Measurements from ENCODE around the gene MST1R.
A peak's percentile ranks its signal among the peaks of the same experiment; 100 is the strongest.
"Not testable (repeated sequence)": the region's sequence is repeated elsewhere in the genome, so short reads cannot be mapped to it uniquely, and the experiment has no call there.

MST1R gene

DNA sequence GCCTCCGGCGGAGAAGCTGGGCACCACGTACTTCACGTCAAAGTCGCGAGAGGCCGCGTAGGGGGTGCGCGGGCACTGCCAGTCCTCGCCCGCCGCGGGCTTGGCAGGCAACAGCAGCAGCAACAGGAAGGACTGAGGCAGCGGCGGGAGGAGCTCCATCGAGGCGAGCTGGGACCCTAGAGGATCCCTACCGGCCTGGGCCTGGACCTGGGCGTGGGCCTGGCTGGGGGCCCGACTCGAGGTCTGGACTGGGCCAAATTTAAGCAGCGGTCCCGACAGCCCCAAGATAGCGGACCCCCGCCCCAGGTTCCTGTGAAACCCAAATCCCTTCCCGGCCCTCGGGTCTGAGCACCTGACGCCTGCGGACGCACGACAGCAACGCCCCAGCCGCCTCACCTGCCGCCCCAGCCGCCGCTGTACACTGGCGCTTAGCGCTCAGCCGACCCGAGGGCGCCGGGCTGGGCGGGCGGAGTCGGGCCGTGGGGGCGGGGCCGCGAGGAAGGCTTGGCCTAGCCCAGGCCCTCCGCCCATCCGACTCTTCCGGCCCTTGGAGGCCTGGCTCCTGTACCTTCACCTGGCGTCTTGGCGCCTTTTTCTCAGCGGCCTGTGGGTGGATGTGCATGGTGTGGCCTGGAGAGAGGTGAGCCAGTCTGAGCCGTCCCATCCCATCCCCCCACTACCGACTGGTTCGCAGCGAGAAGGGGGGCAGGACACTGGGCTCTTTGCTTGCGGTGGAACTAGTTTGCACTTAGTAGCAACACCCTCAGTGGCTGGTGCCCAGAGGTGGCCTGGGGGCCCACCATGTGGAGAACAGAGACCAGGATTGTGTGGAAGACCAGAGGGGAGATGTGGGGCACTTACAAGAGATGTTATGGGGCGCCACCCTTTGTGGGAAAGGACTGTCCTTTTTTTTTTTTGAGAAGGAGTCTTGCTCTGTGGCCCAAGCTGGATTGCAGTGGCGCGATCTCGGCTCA is at the start of gene MST1R:
MST1R (minus strand) TSS at position 423 of the 974 bp plus-strand sequence; CDS start at position 159, 264 bp downstream.
- DNase-seq: peak; percentile 59

GRCh38 chr3:49952924-49953323 is 49.3 kb upstream of the MST1R start:
- no peak for DNase-seq

- peak; percentile 11 for DNase-seq
These were observed 39.0 kb upstream of the MST1R start for GRCh38 chr3:49942651-49943050.

DNA sequence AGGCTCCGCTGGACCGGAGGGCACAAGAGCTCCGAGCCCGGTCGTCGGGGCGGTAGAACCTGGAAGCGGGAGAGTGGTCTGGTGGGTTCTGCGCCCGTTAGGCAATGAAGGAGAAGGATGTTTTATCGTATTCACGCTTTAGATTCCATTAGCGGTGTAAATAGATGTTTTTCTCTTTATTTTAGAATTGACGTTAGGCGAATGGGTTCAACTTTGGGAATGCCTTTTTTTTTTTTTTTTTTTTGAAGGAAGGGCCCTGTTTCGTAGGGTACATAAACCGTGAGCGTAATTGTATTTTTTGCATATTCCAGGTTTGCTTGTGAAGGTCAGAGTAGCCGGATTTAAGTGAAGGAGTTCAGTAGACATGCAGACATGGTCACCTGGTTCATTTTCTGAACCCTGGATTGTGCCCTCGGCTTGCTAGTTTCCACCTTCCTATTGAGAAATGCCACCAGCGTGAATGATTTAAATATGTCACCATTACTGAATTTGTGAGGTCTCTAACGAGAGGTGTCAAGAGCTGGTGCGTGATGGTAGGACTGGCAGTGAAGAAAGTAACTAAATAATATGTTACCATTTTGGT is 37.1 kb upstream of the MST1R start:
- no peak for DNase-seq

DNA sequence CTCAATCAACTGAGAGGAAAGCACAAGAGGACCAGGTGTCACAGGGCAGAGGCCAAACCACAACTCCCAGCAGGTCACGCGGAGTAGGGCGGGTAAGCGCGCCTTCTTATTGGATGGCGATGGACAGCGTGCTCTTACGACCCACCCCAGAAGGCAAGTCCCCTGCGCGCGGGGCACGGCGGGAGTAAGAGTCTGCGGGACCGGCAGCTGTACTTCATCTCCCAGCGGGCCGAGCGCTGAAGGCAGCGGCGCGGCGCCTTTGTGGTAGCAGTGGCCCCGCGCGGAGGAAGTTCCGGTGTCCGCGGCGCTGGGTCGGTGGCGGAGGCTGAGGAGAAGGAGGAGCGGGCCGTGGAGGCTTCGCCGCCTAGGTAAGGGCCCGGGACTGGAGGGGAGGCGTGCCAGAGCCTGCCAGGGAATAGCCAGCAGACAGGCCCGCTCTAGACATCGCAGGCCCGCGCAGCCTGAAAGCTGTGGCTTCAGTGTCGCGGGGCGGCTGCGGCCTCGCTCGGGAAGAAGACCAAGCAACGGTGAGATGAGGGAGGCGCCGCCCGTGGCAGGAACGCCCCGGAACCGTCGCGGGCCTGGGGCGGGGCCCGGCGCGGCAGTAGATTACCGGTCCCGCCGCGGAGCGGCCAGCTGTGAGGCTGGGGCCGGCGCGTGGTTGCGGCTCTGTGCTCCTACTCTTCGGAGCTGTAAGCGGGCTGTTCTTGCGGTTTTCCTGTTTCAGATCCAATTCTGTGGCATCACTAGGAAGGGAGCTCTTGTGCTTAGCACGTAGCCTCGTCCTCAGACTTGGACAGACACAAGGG is 36.4 kb upstream of the MST1R start, which contains the start of gene RBM6:
RBM6 (plus strand) TSS at position 293 of the 809 bp plus-strand sequence. CDS start 22,492 bp downstream, outside the sequence.
- peak; percentile 97 for DNase-seq

DNA sequence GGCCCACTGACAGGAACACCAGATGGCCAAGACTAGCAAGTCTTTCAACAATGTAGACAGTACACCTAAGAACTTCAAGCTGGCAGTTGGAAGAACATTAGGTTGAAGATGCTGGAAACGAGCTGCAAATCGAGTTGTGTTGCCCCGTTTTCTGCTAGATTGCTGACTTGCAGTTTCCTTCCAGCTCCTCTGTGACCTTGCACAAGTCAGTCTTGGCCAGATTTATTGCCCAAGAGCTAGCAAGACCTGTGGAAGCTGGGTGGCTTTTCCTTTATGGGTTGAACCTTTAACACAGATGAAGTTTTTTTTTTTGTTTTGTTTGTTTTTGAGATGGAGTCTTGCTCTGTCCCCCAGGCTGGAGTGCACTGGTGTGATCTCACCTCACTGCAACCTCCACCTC is 33.4 kb upstream of the MST1R start:
- DNase-seq: peak; percentile 41

GRCh38 chr3:49932281-49932680 is 28.6 kb upstream of the MST1R start:
- DNase-seq: not testable (repeated sequence)

DNA sequence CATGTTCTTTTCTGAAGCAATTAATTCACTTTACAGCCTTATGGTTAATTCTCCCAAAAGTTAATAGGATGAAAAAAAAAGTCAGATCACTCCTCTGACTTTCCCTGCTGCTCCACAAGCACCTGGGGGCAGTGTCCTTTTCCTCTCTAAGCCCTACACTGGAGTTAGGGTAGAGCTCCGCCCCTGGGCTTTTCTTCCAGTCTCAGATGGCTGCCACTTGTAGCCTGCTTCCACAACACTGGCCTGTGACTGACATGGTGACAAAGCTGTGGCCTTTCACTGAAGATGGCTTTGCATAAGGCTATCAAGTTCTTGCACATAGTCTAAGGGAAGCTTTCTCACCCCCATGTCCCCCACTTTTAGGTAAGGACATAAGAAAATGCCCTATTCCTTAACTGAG is 27.2 kb upstream of the MST1R start:
- no peak for DNase-seq

GRCh38 chr3:49930168-49930690 is 26.6 kb upstream of the MST1R start:
- DNase-seq: no peak

DNA sequence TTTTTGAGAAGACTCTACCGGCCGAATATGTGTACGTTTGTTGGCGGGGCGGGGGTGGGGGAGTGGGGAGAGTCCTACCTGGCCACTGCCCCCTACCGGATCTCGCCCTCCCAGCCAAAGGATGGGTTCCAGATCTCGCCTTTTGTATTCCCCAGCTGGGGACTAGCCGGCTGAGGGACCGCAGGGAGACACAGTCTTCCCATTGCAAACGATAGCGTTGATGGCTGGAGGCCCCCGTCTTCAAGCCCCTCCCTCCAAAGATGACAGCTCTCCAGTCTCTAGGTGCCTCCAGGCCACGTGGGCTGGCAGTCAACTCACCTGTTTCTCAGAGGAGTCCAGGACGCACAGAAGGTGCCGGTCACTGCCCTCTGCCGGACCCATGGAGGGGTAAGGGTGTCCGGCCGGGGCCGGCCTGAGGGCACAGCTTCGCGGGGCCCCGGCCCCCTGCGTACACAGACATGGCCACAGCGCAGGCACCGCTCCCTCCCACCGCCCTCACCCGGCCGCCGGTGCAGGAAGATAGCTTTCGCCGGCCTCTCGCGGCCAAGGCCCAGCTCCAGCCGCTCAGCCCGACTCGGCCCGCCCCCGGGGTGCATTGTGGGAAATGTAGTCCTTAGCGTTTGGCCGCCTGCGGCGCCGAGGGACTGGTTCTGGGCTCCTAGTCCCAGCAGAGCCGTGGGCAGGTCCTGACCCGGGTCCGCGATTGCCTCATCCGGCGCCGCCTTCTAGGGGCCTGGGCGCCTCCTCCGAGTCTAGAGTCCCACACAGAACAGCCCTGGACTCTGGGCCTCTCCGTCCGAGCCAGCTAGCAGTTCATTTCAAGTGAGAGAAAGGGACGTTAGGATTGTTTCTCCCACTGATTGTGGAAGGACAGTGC is 25.9 kb upstream of the MST1R start, which contains the start of gene MON1A:
MON1A (minus strand) TSS at position 521 of the 877 bp plus-strand sequence. CDS start 16,465 bp downstream, outside the sequence.
- peak; percentile 94 for DNase-seq

- no peak for DNase-seq
These were observed 24.9 kb upstream of the MST1R start for GRCh38 chr3:49928481-49929017.

DNA sequence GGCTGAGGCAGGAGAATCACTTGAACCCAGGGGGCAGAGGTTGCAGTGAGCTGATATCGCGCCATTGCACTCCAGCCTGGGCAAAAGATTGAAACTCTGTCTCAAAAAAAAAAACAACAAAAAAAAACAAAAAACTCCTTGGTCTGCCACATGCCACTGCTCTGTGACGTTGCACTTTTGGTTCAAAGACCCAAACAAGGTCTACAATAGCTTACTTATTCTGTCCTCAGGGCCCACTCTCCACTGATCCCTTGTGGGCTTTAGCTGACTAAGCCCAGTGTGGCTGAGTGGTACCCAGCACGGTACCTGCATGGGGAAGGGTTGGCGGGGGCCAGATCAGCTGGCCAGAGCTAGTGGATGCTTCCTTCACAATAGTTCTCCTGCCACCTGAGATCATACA is 24.1 kb upstream of the MST1R start:
- DNase-seq: no peak

DNA sequence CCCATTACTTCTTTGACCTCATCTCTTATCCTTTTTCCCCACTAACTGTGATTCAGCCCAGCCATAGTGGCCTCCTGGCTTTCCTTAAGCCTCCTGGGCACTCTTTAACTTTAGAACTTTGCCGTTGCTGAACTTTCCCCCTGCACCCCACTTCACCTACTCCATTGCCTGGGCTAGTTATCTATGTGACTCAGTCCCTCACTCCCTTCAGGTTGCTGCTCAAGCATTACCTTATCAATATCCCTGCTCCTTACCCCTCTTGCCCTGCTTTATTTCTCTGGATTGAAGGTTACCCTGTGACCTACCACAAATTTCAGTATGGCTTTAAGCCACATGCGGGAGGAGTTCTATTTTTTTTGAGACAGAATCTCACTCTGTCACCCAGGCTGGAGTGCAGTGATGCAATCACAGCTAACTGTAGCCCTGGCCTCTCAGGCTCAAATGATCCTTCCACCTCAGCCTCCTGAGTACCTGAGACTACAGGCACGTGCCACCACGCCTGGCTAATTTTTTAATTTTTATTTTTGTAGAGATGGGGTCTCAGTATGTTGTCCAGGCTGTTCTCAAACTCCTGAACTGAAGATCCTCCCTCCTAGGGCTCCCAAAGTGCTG is 22.6 kb upstream of the MST1R start:
- DNase-seq: no peak

DNA sequence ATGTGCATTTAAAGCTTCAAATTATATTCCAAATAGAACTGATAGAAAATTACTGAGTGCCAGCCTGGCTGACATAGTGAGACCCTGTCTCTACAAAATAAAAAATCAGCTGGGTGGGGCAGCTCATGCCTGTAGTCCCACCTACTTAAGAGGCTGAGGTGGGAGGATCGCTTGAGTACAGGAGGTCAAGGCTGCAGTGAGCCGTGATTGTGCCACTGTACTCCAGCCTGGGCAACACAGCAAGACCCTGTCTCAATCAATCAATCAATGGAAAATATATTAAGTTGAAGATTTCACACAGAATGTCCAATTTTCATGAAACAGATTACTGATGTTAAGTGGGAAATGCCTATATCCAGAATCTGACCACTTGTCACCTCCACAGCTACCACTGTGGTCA is 21.8 kb upstream of the MST1R start:
- no peak for DNase-seq

DNA sequence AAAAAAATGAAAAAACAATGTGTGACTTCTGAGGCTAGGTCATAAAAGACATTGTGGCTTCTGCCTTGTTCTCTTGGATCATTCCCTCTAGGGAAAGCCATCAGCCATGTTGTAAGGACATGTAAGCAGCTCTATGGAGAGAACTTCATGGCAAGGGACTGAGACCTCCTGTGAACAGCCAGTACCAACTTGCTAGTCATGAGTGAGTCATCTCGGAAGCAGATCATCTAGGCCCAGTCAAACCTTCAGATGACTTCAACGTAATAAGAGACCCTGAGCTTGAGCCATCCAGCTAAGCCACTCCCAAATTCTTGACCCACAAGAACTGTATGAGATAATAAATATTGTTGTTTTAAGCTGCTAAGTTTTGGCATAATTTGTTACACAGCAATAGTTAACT is 21.0 kb upstream of the MST1R start:
- no peak for DNase-seq

- peak; percentile 51 for DNase-seq
These were observed 14.3 kb upstream of the MST1R start for GRCh38 chr3:49917806-49918590.

GRCh38 chr3:49916686-49917085 is 13.0 kb upstream of the MST1R start:
- DNase-seq: no peak

DNA sequence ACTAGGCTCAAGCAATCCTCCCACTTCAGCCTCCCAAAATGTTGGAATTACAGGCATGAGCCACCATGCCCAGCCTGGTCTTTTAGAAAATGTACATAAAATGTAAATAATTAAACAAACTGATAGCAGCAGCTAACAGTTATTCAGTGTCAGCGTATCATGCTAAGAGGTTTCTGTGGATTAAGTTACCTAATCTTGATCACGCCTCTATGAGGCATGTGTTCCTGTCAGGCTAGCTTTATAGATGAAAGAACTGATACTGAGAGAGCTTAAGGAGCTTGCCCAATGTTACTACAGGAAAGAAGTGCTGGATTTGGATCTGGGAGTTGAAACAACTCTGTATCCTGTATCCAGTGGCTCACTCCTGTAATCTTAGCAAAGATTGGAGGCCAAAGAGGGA is 11.2 kb upstream of the MST1R start:
- peak; percentile 32 for DNase-seq

DNA sequence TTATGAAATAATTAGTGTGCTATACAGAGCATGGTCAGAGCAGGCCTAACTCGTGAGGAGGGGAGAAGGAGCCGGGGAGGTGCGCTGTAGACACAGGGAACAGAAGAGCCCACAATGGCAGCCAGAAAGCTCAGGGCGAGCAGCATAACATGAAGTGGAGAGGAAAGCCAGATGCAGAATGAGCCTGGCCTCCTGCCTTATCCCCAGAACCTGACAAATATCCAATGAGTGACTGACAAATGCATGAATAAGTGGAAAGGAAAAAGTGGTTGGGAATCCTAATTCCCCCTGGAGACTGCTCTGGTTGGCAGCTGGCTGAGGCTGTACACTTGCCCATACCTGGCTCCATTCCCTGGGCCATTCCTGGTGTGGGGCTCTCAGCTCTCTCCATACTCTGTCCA is 9.2 kb upstream of the MST1R start:
- no peak for DNase-seq

DNA sequence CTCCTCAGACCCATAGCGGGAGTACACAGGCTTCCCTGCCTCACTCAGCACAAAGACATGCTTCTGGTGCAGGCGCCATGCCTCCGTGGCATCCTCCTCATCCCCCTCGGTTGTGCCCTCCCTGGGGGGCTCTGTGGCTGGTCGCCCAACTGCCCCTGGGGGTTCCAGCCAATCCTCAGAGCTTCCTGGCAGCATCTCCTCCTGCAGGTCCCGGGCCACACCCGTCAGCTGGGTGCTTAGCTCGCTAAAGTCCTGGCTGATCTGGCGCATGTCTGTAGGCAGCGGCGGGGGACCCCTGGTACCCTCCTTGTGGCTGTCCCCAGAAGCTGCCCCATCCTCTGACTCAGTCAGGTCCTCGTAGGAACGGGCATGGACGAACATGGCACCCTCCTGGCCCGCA is 7.9 kb upstream of the MST1R start:
- no peak for DNase-seq
